ENCODE measurements around the gene NSD2. TPM values are rescaled to one million over a fixed set of nuclear protein-coding genes. Genes with fewer than 3 reads are reported as not detected.

NSD2 gene
- polyA plus RNA-seq, 1 donor, result 103 TPM

DNA sequence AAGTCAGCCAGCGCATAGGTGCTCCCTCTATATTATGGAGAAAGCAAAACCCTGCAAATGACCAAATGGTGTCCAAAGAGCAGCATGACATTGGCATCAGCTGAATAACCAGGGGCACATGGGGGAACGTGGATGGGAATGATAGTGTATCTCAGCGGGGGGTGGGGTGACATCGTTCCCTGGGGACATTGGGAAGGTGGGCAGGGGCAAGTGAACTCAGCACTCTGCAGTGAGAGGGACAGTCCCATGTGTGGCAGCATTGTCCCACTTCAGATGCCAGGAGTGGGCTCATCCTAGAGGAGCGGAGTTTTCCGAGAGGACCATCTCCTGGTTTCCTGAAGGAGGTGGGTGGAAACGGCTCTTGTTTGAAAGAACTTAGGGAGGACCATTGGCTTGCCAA, 72.7 kb downstream of the NSD2 start:
- no peak for DNase-seq

DNA sequence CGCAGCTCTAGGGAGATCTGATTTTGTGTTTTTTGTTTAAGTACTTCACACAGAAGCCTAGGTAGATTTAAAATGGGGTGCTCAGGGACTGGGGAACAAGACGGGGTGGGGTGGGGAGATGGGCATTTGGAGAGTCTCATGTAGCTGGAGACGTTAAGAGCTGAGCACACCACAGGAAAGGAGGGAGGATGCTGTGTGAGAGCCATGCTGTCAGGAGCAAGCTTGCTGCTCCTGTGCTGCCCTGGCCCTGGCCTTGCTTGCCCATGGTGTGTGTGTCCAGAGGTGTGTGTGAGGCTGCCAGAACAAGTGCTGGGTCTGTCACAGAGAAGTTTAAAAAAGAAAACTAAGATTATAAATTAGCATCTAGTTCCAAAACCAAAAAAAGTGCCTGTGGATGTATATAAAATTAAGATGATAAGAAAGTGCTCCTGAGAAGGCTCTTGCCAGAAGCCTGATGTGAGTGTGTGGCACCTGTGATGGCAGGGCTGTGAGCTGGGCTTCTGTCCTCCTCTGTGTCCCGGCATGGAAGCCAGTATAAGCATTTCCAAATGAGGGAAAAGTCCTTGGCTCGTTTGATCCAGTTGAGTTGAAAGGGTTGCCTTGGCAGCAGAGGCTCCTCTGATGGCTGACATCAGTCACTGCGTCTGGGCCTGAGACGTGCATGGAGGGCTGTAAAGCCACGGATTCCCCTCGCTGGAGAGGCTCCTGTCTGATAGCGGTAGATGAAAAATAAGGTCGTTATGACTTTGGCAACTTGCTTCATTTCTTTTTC, 74.1 kb downstream of the NSD2 start:
- no peak for DNase-seq

DNA sequence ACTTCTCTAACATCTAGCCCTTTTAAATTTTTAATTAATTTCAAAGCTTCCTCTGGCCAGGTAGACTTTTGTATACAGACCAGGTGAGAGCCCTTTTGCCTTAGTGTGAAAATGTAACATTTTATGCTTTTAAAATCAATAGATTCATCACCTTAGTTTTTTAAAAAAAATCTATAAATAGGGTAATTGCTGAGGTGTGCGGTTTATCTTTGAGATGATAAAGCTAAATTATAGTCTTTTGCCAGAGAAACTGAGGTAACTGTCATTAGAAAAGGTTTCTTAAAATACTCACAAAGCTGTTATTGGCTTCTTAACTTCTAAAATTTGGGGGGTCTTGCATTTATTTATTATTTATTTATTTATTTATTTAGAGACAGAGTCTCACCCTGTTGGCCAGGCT, 74.7 kb downstream of the NSD2 start:
- no peak for DNase-seq

- DNase-seq, result no peak
Observed at GRCh38 chr4:1948232-1948631, 77.0 kb downstream of the NSD2 start.

GRCh38 chr4:1948892-1949436, 77.8 kb downstream of the NSD2 start:
- DNase-seq, result no peak

DNA sequence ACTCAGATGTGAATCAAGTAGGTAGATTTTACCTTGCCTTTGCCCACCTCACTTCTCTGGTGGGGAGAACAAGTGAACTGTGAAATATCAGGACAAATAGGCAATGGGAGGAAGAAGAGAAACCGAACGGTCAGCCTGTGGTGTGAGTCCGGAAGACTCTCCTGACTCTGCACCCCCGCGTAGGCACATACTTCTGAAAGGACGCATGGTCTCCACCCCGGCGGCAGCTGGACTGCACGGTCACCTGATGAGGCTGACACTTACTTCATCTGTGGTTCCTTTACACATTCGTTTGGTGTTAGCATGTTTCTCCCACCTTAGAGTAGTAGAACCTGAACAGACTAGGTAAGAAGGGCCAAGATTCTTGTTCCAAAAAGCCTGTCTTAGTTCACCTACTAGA, 79.2 kb downstream of the NSD2 start:
- DNase-seq, result no peak

GRCh38 chr4:1952058-1952700, 81.0 kb downstream of the NSD2 start:
- no peak for DNase-seq

- DNase-seq, result no peak
Observed at GRCh38 chr4:1952719-1953118, 81.5 kb downstream of the NSD2 start.

DNA sequence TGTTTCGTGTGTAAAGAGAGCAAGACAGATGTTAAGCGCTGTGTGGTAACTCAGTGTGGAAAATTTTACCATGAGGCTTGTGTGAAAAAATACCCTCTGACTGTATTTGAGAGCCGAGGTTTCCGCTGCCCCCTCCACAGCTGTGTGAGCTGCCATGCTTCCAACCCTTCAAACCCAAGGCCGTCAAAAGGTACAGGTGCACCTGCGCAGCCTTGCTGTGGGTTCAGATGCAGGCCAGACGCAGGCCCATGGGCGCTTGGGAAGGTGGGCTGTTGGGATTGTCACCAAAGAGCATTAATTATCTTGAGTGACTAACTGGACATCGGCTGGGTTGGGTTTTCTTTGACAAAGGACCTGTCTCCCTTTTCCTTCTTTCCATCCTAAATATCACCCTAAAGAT, 82.1 kb downstream of the NSD2 start:
- DNase-seq, result no peak

GRCh38 chr4:1956631-1957030, 85.4 kb downstream of the NSD2 start:
- no peak for DNase-seq

DNA sequence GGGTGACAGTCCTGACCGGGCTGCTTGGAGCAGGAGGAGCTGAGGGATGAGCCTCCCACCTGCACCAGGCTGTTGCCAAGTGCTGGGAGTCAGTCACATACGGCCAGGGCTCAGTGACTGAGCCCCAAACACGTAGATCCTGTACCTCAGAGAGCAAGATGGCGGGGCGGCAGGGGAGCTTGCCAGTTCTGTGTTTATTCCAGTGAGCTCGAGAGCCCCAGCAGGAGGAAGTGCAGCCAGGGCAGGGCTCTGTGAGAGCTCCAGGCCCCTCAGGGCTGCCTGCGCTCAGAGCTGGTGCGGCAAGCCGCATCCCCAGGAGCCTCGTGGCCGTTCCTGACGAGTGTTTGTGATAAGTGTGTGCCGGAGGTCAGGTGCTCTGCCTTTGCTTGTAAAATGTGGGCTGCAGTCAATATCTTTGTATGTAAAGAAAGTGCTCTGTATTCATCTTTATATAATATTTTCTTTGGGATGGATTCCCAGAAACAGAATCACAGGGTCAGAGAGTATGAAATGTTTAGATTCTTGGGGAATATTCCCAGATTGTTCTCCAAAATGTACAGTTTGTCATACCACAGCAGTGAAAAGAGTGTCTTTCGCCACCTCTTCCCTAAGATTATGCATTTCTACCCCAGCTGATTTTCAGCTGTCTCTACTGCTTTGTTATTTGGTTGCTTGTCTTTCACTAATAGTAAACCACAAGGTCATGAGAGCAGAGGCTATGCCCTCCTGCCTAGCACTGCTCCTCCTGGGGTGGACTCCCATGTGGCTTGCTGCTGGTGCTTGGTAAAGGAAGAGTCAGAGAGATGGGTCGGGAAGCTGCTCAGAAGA, 87.3 kb downstream of the NSD2 start:
- no peak for DNase-seq

DNA sequence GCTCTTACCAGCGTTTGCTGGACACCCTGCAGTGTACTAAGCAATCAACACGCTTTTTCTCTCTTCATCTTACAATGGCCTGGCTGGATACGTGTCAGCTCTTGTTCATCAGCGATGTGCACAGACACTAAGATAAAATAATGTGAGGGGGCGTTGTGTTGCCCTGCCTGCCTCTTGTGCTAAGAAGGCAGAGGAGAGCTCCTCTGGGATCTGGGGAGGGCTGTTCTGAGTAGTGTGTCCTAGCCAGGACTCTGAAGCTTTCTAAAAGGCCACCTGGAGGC, 87.9 kb downstream of the NSD2 start:
- DNase-seq, result no peak

DNA sequence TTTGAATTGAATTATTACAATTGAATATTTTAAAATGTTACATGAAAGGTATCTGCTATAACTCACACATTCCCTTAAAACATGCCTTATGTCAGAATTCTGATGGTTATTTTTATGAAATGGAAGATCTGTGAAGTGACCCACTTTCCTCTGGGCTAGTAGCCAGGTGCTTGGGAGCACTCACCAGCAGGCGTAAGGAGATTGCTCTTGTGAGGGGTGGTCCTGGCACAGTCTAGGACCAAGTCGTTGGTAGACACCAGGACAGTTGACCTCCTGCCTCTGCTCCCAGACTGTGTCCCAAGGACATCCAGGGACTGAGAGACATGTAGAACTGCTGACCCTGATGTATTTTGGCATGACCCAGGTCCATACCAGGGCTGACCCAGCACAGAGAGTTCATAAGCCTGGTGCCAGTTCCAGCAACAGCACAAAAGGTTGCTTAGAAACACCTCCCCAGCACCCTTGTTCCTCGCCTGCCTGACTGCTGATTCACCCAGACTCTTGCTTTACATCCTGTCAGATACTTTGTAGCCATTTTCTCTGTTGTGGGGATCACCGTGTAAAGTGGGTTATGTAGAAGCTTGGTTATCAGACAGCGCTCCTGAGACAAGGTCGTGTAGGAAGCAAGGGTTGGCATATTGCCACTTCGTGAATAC, 89.1 kb downstream of the NSD2 start:
- DNase-seq, result no peak

- no peak for DNase-seq
Observed at GRCh38 chr4:1961038-1961437, 89.8 kb downstream of the NSD2 start.

DNA sequence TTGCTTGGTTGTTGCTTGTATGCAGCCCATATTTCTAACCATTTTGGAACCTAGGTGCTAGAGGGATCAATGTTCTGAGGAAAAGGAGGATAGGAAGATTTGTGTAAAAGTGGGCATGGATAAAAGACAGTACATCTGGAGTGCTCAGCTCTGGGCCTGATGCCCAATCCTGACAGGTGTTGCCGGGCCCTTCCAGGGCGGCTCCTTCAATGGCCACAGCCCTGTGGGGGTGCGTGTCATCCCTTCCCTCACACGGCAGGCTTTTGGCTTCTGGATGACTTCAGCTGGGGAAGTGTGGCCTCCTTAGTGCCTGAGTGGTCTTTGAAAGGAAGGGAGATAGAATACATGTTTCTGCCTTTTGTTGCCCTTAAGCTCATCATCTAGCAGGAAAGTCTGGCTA, 90.4 kb downstream of the NSD2 start:
- DNase-seq, result no peak

DNA sequence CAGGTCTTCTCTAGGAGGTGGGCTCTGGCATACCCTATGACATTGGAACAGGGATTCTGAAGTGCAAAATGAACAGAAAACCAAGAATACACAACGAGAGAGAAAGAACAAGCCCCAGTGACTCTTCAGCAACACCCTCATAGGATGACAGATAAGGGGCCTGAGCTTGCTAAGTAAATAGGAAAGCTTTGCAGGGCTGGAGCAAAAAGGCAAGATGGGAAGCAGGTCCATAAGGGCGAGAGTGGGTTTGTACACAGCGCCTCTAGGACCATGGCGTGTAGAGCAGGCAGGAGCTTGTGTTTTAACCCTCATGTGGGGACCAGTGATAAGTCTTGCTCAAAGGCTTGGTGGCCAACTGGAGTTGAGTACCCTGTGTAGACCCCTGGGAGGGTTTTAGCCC, 91.8 kb downstream of the NSD2 start:
- no peak for DNase-seq

GRCh38 chr4:1964443-1964842, 93.2 kb downstream of the NSD2 start:
- DNase-seq, result no peak

- DNase-seq, result no peak
Observed at GRCh38 chr4:1964971-1965370, 93.8 kb downstream of the NSD2 start.

DNA sequence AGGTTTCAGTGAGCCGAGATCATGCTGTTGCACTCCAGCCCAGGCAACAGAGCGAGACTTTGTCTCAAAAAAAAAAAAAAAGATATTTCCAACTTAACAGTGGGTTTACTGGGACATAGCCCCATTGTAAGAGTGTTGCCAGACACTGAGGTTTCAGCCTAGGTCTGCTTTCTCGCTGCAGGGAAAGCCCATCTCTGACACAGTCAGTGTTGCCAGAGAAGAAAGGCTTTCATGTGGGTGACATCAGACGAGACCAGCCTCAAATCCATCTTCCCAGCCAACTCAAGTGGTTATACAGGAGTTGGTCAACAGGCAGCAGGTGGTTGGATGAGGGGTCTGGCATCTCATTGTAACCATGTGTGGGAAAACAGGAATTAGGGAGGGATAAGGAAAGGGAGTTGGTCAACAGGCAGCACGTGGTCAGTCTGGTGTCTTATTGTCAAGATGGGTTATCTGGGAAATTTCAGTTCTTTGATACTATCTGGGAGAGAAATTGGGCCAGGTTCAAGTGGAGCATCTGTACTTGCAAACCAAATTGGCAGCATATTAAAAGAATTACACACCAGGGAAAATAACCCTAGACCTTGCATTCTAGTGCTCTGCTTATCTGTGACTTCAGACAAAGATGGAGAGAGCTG, 96.4 kb downstream of the NSD2 start:
- DNase-seq, result no peak

GRCh38 chr4:1968686-1969295, 97.6 kb downstream of the NSD2 start:
- DNase-seq, result no peak

GRCh38 chr4:1969928-1970723, 98.9 kb downstream of the NSD2 start:
- no peak for DNase-seq

Data from left kidney (tissue), 2 donors.